Neural crest cell (in vitro differentiated cells): ENCODE data around the gene ULK4. TPM values are rescaled to one million over a fixed set of nuclear protein-coding genes. Genes with fewer than 3 reads are reported as not detected.

Experiments
- DNase-seq: peaks from one replicate; pipeline ENCODE4 v3.0.0; 2021; ENCODE audit warnings: low read depth, mixed read lengths, low spot score
- H3K27ac Mint-ChIP-seq: one replicate; pipeline ENCODE4 v1.8.0; 2021; ENCODE audit warnings: mild to moderate bottlenecking, mixed read lengths; ENCODE audit not compliant: unreplicated experiment
- H3K27me3 Mint-ChIP-seq: 2 replicates; pipeline ENCODE4 v1.8.0; 2021; ENCODE audit warnings: low read depth, mild to moderate bottlenecking, mixed read lengths
- H3K36me3 Mint-ChIP-seq: 2 replicates; pipeline ENCODE4 v1.8.0; 2021; ENCODE audit warnings: low read depth, mild to moderate bottlenecking, mixed read lengths
- H3K4me1 Mint-ChIP-seq: 2 replicates; pipeline ENCODE4 v1.8.0; 2021; ENCODE audit warnings: mixed read lengths
- H3K4me3 Mint-ChIP-seq: one replicate; pipeline ENCODE4 v1.8.0; 2021; ENCODE audit warnings: mild to moderate bottlenecking, mixed read lengths
- H3K9me3 Mint-ChIP-seq: 2 replicates; pipeline ENCODE4 v1.8.0; 2021; ENCODE audit warnings: mixed read lengths
- total RNA-seq: library from RNA; stranded (reverse); gene quantifications from 2 replicates; pipeline ENCODE4 v1.2.1, GENCODE V29; 2021
- TF ChIP-seq, protein P1 (sequence below): fragments of 200-600 bp; sonication (generic); conservative IDR thresholded peaks from 2 replicates; pipeline ENCODE4 v1.5.0; 2021; ENCODE audit warnings: antibody characterized with exemption, mild to moderate bottlenecking

The ULK4 gene
- total RNA-seq, 1 donor from 2014 or later, result 10.2 TPM

DNA sequence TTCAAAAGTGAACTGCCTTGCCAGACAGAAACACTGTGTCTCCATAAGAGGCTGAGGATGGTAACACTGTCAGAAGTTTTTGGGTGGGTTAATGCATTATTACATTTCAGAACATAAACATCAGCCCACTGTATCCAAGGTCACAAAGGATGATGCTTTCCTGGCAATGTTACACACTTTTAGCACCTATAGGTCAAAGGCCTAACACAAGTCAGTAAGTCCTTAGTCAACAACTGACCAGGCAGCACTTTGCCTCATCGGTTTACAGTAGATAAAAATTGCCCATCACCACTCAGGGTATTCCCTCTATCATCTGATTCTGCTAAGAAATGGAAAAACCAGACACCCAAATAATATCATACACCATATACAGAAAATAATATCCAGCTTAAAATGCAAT, 664.2 kb downstream of the ULK4 start:
- Mint-ChIP-seq H3K27ac (no peak overlapping the region), H3K4me3 (no peak overlapping the region), H3K36me3 (no peaks in the 10 kb centered on the region), H3K27me3 (no peaks in the 10 kb centered on the region), H3K9me3 (no peaks in the 10 kb centered on the region), H3K4me1 (no peaks in the 10 kb centered on the region)
- DNase-seq, result no peak
- TF ChIP-seq, protein P1, sequence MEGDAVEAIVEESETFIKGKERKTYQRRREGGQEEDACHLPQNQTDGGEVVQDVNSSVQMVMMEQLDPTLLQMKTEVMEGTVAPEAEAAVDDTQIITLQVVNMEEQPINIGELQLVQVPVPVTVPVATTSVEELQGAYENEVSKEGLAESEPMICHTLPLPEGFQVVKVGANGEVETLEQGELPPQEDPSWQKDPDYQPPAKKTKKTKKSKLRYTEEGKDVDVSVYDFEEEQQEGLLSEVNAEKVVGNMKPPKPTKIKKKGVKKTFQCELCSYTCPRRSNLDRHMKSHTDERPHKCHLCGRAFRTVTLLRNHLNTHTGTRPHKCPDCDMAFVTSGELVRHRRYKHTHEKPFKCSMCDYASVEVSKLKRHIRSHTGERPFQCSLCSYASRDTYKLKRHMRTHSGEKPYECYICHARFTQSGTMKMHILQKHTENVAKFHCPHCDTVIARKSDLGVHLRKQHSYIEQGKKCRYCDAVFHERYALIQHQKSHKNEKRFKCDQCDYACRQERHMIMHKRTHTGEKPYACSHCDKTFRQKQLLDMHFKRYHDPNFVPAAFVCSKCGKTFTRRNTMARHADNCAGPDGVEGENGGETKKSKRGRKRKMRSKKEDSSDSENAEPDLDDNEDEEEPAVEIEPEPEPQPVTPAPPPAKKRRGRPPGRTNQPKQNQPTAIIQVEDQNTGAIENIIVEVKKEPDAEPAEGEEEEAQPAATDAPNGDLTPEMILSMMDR, result no peak

DNA sequence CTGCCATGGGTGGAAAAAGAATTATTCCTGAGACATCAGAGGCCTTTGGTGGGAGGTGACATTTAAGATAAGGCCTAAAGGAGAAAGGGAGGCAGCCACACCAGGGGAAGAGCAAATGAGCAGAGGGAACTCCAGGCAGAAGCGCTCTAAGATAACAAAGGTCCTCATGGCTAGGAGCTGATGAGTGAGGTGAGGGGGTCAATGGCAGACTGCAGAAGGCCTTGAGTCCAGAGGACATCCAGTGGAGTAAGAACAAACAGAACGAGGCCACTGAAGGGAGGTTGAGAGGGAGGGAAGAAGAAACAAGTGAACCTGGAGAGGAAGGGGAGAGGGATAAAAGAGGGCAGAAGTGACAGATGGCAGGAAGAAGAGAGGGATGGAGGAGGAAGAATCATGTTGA, 665.3 kb downstream of the ULK4 start:
- DNase-seq, result no peak
- H3K27me3 Mint-ChIP-seq, result no peaks in the 10 kb centered on the region
- H3K27ac Mint-ChIP-seq, result no peak overlapping the region
- TF ChIP-seq, protein P1, result no peak
- H3K4me3 Mint-ChIP-seq, result no peak overlapping the region
- no peaks in the 10 kb centered on the region for H3K4me1 Mint-ChIP-seq
- H3K9me3 Mint-ChIP-seq, result no peaks in the 10 kb centered on the region
- H3K36me3 Mint-ChIP-seq, result no peaks in the 10 kb centered on the region

DNA sequence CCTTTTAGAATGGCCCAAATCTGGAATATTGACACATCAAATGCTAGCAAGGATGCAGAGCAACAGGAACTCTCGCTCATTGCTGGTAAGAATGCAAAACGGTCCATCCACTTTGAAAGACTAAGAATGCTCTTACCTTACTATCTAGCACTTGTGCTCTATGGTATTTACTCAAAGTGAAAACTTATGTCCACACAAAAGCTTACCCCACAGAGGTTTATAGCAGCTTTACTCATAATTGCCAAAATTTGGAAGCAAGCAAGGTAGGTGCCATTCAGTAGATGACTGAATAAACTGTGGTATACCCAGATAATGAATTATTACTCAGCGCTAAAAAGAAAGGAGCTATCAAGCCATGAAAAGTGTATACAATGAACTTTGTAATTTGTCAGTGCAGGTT, 666.2 kb downstream of the ULK4 start:
- H3K27me3 Mint-ChIP-seq, result no peaks in the 10 kb centered on the region
- peaks cover 6% of the 10 kb centered on the region for H3K4me1 Mint-ChIP-seq

DNA sequence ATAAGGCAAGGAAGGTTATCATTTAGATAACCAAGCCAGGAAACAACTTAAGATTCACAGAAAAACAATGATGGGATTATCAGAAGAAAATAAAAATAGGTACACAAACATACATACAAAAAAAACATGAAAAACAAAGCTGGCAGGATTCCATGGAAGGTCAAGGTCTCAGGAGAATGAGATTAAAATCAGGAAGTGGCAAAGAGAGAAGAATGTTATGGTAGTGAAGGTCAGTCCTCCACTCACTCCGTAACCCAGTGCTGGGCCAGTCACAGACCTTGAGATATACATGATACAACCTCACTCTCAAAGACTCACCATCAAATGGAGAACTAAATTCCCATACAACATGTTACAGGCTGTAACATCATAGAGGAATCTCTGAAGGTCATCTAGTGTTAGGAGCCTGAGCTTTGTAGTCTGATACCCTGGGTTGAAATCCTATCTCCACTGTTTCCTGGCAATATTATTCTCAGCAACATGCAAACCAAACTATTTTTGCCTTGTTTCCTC, 668.7 kb downstream of the ULK4 start:
- no peak overlapping the region for H3K4me3 Mint-ChIP-seq
- H3K27ac Mint-ChIP-seq, result no peak overlapping the region
- no peak for DNase-seq
- H3K4me1 Mint-ChIP-seq, result peaks cover 9% of the 10 kb centered on the region
- H3K27me3 Mint-ChIP-seq, result no peaks in the 10 kb centered on the region
- H3K9me3 Mint-ChIP-seq, result no peaks in the 10 kb centered on the region
- TF ChIP-seq, protein P1, result no peak
- no peaks in the 10 kb centered on the region for H3K36me3 Mint-ChIP-seq

More for the DNA sequence above, 666.2 kb downstream of the ULK4 start:
- Mint-ChIP-seq H3K9me3 (no peaks in the 10 kb centered on the region), H3K27ac (no peak overlapping the region), H3K4me3 (no peak overlapping the region), H3K36me3 (no peaks in the 10 kb centered on the region)
- TF ChIP-seq, protein P1, result no peak
- DNase-seq, result no peak

DNA sequence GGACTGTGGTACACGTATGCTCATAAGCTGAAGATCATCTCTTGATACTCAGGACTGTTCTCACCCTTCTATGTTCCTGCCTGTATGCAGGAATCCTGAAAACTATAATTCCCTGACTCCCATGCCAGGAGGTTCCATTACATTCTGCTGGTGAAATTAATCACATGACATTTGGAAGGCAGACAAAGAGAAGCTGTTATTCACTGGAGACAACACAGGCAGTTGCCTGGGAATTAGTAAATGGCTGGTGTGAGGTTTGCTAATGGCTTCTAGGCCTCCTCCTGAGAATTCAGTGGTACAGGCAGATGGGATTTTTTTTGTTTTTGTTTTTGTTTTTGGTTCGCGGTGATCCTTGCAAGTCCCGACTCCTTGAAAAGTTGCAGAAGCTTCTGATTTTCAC, 671.2 kb downstream of the ULK4 start:
- peaks cover 9% of the 10 kb centered on the region for H3K4me1 Mint-ChIP-seq
- H3K27ac Mint-ChIP-seq, result no peak overlapping the region
- no peak overlapping the region for H3K4me3 Mint-ChIP-seq
- TF ChIP-seq, protein P1, result no peak
- no peaks in the 10 kb centered on the region for H3K27me3 Mint-ChIP-seq
- no peaks in the 10 kb centered on the region for H3K9me3 Mint-ChIP-seq
- no peak for DNase-seq
- H3K36me3 Mint-ChIP-seq, result no peaks in the 10 kb centered on the region

DNA sequence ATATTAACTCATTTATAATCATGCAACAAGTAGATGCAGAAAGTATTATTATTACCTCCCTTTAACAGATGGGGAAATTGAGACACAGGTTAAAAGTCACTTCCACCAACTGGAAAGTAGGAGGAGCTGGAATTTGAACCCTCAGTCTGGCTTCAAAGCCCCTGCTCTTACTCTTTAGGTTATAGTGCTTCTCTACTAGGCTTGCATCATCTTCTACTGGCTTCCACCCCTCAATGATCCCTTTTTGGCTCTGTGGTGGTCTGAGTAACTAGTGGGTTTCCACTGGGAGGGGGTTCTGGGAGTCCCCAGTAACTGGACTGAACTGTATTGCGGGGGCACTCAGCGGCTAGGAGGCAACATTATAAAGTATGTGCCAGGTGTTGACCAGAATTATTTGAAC, 671.6 kb downstream of the ULK4 start:
- no peak for DNase-seq
- peaks cover 1% of the 10 kb centered on the region for H3K9me3 Mint-ChIP-seq
- TF ChIP-seq, protein P1, result no peak
- no peak overlapping the region for H3K27ac Mint-ChIP-seq
- no peak overlapping the region for H3K4me3 Mint-ChIP-seq
- H3K27me3 Mint-ChIP-seq, result no peaks in the 10 kb centered on the region
- H3K36me3 Mint-ChIP-seq, result no peaks in the 10 kb centered on the region
- H3K4me1 Mint-ChIP-seq, result peaks cover 9% of the 10 kb centered on the region
